Bronchial epithelial cell (primary cell): Measurements from ENCODE around the gene GPRC5D. TPM values are rescaled to one million over a fixed set of nuclear protein-coding genes. Genes with fewer than 3 reads are reported as not detected.

Experiments used
- DNase-seq: peaks from one replicate; pipeline ENCODE4 v3.0.0-alpha.2; 2010; ENCODE audit warnings: low read depth
- FAIRE-seq: peaks from 2 replicates; lab custom pipeline; 2011; peaks lifted over from hg19 to GRCh38; lab: Jason Lieb, UNC
- H3K27me3 ChIP-seq: 2 replicates; pipeline ENCODE4 v1.5.1; 2011; ENCODE audit warnings: low read length; ENCODE audit not compliant: control insufficient read depth, insufficient read depth
- H3K36me3 ChIP-seq: 2 replicates; pipeline ENCODE4 v1.5.1; 2011; ENCODE audit warnings: low read length; ENCODE audit not compliant: control insufficient read depth, insufficient read depth
- H3K4me3 ChIP-seq: 2 replicates; pipeline ENCODE4 v1.5.1; 2011; ENCODE audit warnings: mild to moderate bottlenecking, low read depth, low read length, control low read depth
- CTCF ChIP-seq: IDR thresholded peaks from 2 replicates; pipeline ENCODE4 v1.5.1; 2011; ENCODE audit warnings: mild to moderate bottlenecking, moderate library complexity, low read length, control low read depth, inconsistent platforms; ENCODE audit not compliant: insufficient read depth, severe bottlenecking
- total RNA-seq: library from RNA; depleted of rRNA; stranded (reverse); fragments of >200 nt; gene quantifications from 2 replicates; pipeline ENCODE4 v1.2.1, GENCODE V29; 2014

The GPRC5D gene
- total RNA-seq, 1 donor from 2014 or later = not detected

- Histone ChIP-seq H3K27me3 (no peaks in the 10 kb centered on the region), H3K4me3 (no peak overlapping the region), H3K36me3 (no peaks in the 10 kb centered on the region)
- DNase-seq (no peak), FAIRE-seq (no peak)
- no peak for TF ChIP-seq CTCF
These were observed 2.4 kb upstream of the GPRC5D start for GRCh38 chr12:12954356-12954755.

DNA sequence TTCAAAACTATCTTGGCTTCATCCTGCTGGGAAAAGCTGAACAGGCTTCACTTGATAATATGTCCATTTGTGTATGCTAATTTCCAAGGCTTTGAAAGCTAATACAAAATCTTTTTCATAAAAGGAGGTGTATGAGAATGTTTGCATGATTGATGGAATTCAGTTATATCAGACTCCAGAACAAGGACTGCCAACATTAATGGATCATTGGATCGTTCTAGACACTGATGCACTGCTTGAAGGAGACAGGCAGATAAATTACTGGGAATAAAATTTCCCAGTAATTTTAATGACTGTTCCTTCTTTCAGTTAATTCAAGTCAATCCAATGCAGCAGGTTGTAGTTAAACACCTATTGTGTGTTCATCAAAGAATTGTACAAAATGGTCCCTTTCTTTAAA is 466 bp downstream of the GPRC5D start:
- Histone ChIP-seq H3K36me3 (no peaks in the 10 kb centered on the region), H3K4me3 (no peak overlapping the region), H3K27me3 (no peaks in the 10 kb centered on the region)
- TF ChIP-seq CTCF = no peak
- FAIRE-seq (no peak), DNase-seq (no peak)

DNA sequence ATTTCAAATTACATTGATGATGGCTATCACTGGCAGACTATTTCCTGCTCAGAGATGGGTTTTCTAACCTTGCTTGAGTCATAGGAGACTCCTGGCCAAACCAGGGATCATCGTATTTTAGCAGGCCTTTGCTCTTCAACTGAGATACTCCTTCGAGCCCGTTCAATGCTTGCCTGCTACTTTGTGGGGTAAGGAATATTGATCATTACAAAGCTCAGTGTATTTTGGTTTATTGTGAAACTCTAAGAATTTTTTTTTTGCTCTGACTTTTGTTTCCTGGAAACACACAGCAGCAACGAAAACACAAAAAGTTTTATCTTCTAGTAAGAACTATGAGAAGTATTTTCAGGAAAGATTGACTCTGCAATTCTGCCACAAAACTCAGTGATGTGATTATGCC is 4.1 kb downstream of the GPRC5D start:
- Histone ChIP-seq H3K4me3 (no peak overlapping the region), H3K27me3 (no peaks in the 10 kb centered on the region), H3K36me3 (no peaks in the 10 kb centered on the region)
- TF ChIP-seq CTCF = no peak
- FAIRE-seq = no peak
- DNase-seq = no peak

DNA sequence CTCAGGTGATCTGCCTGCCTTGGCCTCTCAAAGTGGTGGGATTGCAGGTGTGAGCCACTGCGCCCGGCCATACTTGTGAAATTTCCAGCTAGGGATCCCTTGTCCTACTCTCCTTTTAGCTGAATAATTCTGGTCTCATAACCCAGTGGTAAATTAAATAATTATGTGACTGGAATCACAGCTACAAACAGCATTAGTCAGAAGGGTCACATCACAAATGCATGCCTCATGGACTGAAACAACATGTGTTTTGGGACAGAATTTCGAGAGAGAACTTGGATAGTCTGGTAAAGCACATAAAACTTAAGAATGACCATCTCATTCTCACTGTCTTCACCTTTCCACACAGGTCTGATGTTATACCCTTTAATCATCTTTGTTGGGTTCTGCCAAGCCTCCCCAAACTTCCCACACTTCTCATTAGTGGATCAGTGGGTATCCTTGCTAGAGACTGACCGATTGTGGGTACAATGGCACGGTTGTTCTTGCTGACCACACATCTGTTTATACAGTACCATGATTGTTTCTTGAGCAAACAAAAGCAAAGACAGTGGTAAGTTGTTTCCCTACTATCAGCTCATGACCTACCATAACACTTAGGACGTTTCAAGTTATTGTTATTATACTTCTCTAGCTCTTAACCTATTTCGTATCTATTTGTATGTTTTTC is 5.1 kb downstream of the GPRC5D start:
- no peak for TF ChIP-seq CTCF
- no peak for FAIRE-seq
- no peak for DNase-seq
- no peaks in the 10 kb centered on the region for H3K27me3 ChIP-seq
- no peaks in the 10 kb centered on the region for H3K36me3 ChIP-seq
- H3K4me3 ChIP-seq = no peak overlapping the region

GRCh38 chr12:12945591-12945990 is 6.4 kb downstream of the GPRC5D start:
- DNase-seq = no peak
- TF ChIP-seq CTCF = no peak
- no peaks in the 10 kb centered on the region for H3K27me3 ChIP-seq
- no peaks in the 10 kb centered on the region for H3K36me3 ChIP-seq
- FAIRE-seq = no peak
- no peak overlapping the region for H3K4me3 ChIP-seq
